ENCODE data around the gene TMEFF2. TPM values are rescaled to one million over a fixed set of nuclear protein-coding genes. Genes with fewer than 3 reads are reported as not detected.

Gene TMEFF2
- total and polyA plus RNA-seq, 8 donors = 0.18 to 1.0 (median 0.39) TPM; not detected in 2

DNA sequence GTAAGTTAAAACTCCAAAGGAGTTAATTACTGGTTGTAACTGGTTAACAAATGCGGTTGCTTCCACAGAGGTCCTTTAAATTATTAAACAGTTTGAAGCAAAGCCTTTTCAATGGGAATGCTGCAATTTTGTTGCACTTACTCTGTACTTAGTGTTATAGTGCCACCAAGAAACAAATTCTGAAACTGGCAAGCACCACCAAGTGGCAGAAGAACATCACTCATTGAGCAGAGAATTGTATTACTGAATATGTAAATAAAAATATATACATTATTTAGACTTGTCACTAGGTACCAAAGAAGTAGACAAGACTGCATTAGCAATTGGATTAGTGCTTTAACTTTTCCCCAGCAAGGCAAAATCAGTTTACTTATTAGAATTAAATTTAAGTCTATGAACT lies 2.6 kb upstream of the TMEFF2 start:
- H3K36me3 ChIP-seq = no peaks in the 10 kb centered on the region
- H3K4me3 ChIP-seq = no peak overlapping the region
- DNase-seq (no peak), ATAC-seq (no peak)
- H3K27me3 ChIP-seq = peaks cover 77 to 84% of the 10 kb centered on the region in 2 donors
- TF ChIP-seq, protein P1, sequence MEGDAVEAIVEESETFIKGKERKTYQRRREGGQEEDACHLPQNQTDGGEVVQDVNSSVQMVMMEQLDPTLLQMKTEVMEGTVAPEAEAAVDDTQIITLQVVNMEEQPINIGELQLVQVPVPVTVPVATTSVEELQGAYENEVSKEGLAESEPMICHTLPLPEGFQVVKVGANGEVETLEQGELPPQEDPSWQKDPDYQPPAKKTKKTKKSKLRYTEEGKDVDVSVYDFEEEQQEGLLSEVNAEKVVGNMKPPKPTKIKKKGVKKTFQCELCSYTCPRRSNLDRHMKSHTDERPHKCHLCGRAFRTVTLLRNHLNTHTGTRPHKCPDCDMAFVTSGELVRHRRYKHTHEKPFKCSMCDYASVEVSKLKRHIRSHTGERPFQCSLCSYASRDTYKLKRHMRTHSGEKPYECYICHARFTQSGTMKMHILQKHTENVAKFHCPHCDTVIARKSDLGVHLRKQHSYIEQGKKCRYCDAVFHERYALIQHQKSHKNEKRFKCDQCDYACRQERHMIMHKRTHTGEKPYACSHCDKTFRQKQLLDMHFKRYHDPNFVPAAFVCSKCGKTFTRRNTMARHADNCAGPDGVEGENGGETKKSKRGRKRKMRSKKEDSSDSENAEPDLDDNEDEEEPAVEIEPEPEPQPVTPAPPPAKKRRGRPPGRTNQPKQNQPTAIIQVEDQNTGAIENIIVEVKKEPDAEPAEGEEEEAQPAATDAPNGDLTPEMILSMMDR (IDR thresholded peaks at IDR 0.05) = no peak
- peaks cover 19 to 25% of the 10 kb centered on the region in 2 donors for H3K4me1 ChIP-seq
- no peak overlapping the region for H3K27ac ChIP-seq
- intact Hi-C loops (cut with DNase I) = no loop called here
- no peaks in the 10 kb centered on the region for H3K9me3 ChIP-seq

DNA sequence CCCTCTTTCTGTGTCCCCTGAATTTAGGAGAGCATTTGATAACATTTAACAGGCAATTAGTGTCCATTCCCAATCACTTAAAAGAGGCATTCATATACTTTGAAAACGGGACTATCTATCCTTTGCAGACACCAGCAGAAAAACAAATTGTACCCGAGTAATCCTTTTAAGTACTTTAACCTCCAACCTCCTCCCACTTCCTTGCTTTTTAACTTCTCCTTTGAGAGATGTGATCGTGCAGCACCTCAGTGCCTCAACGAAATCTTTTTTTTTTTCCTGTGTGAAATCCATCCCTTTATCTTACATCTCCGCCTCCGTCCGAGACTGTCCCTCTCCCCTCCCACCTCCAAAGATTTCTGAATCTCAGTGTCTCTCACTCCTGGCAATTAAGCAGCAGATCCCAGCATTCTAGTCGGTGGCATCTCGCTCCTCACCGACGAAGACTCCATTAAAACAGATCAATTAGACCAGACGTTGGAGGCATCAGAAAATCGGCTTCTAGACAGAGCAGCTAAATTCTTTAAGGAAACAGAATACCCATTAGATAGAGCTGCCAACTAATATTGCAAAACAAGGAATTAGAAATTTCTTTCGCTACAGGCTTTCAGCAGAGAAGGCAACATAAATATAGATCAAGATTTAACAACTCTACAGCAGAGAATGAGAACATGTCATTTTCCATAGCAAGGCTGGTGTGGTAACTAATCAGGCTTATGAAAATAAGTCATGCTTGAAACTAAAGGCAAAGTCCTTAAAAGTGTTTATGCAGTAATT lies 1.9 kb upstream of the TMEFF2 start:
- Histone ChIP-seq H3K27me3 (peaks cover 84 to 89% of the 10 kb centered on the region in 2 donors), H3K27ac (no peak overlapping the region), H3K9me3 (no peaks in the 10 kb centered on the region), H3K36me3 (no peaks in the 10 kb centered on the region), H3K4me1 (peaks cover 19 to 25% of the 10 kb centered on the region in 2 donors), H3K4me3 (peak overlapping the region in 1 of 2 donors; percentile 34)
- no peak for DNase-seq
- TF ChIP-seq, protein P1 (IDR thresholded peaks at IDR 0.05) = no peak
- ATAC-seq = no peak
- intact Hi-C loops (cut with DNase I) = no loop called here

DNA sequence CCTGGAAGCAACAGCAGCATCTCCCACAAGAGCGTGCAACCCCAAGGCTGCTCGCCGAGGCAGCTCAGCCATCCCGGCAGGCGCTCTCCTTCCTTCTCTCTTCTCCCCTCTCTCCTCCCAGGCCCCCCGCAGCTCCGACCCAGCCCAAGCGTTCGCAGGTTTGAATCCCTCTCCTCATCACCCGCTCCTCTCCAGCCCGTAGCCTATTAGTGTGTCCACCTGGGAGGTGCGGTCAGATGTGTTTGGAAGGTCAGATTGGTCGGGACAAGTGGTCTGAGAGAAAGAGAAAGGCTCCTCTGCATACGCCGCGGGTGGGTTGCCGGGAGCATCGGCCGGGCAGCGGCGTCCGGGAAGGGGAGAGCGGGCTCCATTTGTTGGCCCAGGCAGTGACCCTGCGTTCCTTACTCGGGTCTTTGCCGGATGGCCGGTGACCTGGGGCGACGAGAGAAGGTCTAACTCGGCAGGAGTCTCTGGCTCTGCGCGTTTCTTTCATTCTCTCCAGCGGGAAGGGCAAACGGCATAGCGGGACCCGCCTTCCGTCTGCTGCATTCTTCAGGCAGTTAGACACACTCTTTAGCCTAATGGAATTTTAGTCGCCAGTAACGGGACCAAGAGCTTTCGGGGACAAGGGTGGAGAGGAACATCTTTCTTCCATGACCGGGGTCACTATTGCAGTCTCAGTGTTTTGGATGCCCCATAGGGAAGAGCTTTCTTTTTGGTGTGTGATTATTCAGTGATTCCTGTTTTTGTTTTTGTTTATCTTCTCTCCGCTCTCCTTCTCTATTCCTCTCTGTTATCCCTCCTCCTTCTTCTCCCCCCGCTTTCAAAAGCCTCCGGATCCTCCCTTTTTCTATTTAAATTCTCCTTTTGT lies 1.1 kb upstream of the TMEFF2 start:
- Histone ChIP-seq H3K9me3 (no peaks in the 10 kb centered on the region), H3K36me3 (no peaks in the 10 kb centered on the region), H3K27ac (no peak overlapping the region), H3K4me3 (peak overlapping the region; percentile 30 to 34), H3K27me3 (peaks cover 92 to 97% of the 10 kb centered on the region in 2 donors), H3K4me1 (peaks cover 19 to 25% of the 10 kb centered on the region in 2 donors)
- TF ChIP-seq, protein P1 (IDR thresholded peaks at IDR 0.05) = no peak
- ATAC-seq = peak; percentile 63
- intact Hi-C loops (cut with DNase I) = no loop called here
- peak in 3 of 4 donors; percentile 29 to 76 (median 36) for DNase-seq

DNA sequence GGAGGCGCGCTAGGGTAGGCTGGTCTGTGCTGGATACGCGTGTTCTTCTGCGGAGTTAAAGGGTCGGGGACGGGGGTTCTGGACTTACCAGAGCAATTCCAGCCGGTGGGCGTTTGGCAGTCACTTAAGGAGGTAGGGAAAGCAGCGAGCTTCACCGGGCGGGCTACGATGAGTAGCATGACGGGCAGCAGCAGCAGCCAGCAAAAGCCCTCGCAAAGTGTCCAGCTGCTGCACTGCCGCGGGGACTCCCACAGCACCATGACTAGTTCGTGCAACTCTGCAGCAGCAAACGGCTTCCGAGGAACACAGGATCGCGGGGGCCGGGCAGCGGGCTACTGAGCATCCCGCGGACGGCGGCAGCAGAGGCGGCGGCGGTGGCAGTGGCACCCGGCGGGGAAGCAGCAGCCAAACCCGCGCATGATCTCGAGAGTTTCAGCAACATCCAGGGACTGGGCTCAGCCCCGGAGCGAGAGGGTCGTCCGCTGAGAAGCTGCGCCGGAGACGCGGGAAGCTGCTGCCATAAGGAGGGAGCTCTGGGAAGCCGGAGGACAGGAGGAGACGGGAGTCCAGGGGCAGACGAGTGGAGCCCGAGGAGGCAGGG lies 368 bp downstream of the TMEFF2 start:
- Histone ChIP-seq H3K4me1 (peaks cover 19 to 25% of the 10 kb centered on the region in 2 donors), H3K27ac (no peak overlapping the region), H3K27me3 (peaks cover 91 to 99% of the 10 kb centered on the region in 2 donors), H3K4me3 (peak overlapping the region in 1 of 2 donors; percentile 34), H3K9me3 (no peaks in the 10 kb centered on the region), H3K36me3 (no peaks in the 10 kb centered on the region)
- DNase-seq (peak in 1 of 4 donors; percentile 70), ATAC-seq (peak; percentile 37)
- TF ChIP-seq, protein P1 (IDR thresholded peaks at IDR 0.05) = no peak
- intact Hi-C loops (cut with DNase I) = no loop called here

All from left lung (tissue), 10 donors.